ENCODE measurements around the gene GREB1L.

DNA sequence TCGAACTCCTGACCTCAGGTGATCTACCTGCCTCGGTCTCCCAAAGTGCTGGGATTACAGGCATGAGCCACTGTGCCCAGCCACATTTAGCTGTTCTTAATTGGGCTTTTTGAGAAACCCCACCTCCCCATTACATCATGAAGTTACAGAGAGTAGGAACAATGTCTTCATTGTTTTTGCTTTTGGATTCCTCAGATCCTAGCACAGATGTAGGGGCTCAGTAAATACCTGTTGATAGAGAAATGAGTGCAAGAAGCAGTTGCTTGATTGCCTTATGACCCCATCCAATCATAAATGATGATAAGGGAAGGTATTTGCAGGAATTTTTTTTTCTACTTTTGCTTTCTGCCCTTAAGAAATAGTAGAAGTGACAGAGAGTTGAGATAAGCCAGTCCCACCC, 25.4 kb downstream of the GREB1L start:
- TF ChIP-seq, protein P1, sequence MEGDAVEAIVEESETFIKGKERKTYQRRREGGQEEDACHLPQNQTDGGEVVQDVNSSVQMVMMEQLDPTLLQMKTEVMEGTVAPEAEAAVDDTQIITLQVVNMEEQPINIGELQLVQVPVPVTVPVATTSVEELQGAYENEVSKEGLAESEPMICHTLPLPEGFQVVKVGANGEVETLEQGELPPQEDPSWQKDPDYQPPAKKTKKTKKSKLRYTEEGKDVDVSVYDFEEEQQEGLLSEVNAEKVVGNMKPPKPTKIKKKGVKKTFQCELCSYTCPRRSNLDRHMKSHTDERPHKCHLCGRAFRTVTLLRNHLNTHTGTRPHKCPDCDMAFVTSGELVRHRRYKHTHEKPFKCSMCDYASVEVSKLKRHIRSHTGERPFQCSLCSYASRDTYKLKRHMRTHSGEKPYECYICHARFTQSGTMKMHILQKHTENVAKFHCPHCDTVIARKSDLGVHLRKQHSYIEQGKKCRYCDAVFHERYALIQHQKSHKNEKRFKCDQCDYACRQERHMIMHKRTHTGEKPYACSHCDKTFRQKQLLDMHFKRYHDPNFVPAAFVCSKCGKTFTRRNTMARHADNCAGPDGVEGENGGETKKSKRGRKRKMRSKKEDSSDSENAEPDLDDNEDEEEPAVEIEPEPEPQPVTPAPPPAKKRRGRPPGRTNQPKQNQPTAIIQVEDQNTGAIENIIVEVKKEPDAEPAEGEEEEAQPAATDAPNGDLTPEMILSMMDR (IDR thresholded peaks at IDR 0.05; ENCODE audit: insufficient read depth, low read length): no peak
- TF ChIP-seq, protein P2, sequence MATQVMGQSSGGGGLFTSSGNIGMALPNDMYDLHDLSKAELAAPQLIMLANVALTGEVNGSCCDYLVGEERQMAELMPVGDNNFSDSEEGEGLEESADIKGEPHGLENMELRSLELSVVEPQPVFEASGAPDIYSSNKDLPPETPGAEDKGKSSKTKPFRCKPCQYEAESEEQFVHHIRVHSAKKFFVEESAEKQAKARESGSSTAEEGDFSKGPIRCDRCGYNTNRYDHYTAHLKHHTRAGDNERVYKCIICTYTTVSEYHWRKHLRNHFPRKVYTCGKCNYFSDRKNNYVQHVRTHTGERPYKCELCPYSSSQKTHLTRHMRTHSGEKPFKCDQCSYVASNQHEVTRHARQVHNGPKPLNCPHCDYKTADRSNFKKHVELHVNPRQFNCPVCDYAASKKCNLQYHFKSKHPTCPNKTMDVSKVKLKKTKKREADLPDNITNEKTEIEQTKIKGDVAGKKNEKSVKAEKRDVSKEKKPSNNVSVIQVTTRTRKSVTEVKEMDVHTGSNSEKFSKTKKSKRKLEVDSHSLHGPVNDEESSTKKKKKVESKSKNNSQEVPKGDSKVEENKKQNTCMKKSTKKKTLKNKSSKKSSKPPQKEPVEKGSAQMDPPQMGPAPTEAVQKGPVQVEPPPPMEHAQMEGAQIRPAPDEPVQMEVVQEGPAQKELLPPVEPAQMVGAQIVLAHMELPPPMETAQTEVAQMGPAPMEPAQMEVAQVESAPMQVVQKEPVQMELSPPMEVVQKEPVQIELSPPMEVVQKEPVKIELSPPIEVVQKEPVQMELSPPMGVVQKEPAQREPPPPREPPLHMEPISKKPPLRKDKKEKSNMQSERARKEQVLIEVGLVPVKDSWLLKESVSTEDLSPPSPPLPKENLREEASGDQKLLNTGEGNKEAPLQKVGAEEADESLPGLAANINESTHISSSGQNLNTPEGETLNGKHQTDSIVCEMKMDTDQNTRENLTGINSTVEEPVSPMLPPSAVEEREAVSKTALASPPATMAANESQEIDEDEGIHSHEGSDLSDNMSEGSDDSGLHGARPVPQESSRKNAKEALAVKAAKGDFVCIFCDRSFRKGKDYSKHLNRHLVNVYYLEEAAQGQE (IDR thresholded peaks at IDR 0.05; ENCODE audit: insufficient replicate concordance, low read depth): no peak
- TF ChIP-seq POLR2AphosphoS5 (IDR thresholded peaks at IDR 0.05; ENCODE audit: low read depth): no peak
- TF ChIP-seq GABPA (IDR thresholded peaks at IDR 0.05; ENCODE audit: low read depth): no peak

Data from HL-60 (cell line).